Liver (tissue), 3 donors: Measurements from ENCODE around the gene TPBG.

Source experiments
- EGR1 ChIP-seq, 2 donors: IDR thresholded peaks; 2 replicates each; pipeline ENCODE4 v1.6.1; 2016 to 2018; ENCODE audit warnings: antibody characterized with exemption in 2 of 2, low read depth in 2 of 2
- TF ChIP-seq, protein P1 (sequence below): fragments of 150-350 bp; IDR thresholded peaks from 2 replicates; pipeline ENCODE4 v1.5.1; 2017; ENCODE audit warnings: improper control_type of control experiment, low read depth, low read length; ENCODE audit not compliant: missing input control
- TF ChIP-seq, protein P2 (sequence below): IDR thresholded peaks from 2 replicates; pipeline ENCODE4 v1.6.1; 2016; ENCODE audit warnings: antibody characterized with exemption
- donor health status: healthy.
- donor health status: healthy.

DNA sequence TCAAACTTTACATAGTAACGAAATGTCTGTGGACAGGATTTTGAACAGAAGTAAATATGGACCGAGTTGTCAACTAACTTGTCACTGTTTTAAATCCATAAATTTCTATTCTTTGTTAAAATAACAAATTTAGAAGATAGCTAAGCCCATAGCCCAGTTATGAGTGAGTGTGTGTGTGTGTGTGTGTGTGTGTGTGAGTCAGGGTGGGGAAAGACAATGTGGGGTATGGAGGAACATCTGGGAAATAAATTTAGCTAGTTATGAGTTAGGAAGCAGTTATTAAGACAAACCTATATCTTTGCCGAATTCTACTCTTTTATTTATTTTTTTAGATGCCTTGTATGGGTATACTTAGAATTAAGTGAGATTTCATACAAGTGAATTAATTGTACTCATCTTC is 9.0 kb downstream of the TPBG start:
- TF ChIP-seq EGR1 (IDR thresholded peaks at IDR 0.05; ENCODE audit: low read depth in 2 of 2) = no peak
- TF ChIP-seq, protein P1, sequence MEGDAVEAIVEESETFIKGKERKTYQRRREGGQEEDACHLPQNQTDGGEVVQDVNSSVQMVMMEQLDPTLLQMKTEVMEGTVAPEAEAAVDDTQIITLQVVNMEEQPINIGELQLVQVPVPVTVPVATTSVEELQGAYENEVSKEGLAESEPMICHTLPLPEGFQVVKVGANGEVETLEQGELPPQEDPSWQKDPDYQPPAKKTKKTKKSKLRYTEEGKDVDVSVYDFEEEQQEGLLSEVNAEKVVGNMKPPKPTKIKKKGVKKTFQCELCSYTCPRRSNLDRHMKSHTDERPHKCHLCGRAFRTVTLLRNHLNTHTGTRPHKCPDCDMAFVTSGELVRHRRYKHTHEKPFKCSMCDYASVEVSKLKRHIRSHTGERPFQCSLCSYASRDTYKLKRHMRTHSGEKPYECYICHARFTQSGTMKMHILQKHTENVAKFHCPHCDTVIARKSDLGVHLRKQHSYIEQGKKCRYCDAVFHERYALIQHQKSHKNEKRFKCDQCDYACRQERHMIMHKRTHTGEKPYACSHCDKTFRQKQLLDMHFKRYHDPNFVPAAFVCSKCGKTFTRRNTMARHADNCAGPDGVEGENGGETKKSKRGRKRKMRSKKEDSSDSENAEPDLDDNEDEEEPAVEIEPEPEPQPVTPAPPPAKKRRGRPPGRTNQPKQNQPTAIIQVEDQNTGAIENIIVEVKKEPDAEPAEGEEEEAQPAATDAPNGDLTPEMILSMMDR = no peak
- TF ChIP-seq, protein P2, sequence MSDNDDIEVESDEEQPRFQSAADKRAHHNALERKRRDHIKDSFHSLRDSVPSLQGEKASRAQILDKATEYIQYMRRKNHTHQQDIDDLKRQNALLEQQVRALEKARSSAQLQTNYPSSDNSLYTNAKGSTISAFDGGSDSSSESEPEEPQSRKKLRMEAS = no peak
